Measurements from ENCODE around the gene FOXO3.
A peak's percentile ranks its signal among the peaks of the same experiment; 100 is the strongest.

The FOXO3 gene

GRCh38 chr6:108715832-108716231 lies 155.1 kb downstream of the FOXO3 start:
- no peak for DNase-seq
- Mint-ChIP-seq H3K27ac (no peak overlapping the region), H3K9me3 (no peaks in the 10 kb centered on the region), H3K36me3 (ENCODE audit: low read depth) (no peaks in the 10 kb centered on the region), H3K4me3 (no peak overlapping the region), H3K27me3 (ENCODE audit: low read depth, poor library complexity) (peaks cover 13% of the 10 kb centered on the region), H3K4me1 (peaks cover 40% of the 10 kb centered on the region)
- no peak for TF ChIP-seq CTCF (IDR thresholded peaks at IDR 0.05)

GRCh38 chr6:108716801-108717791 lies 156.4 kb downstream of the FOXO3 start:
- no peaks in the 10 kb centered on the region for H3K9me3 Mint-ChIP-seq
- H3K27ac Mint-ChIP-seq = peak overlapping the region; percentile 97
- H3K27me3 Mint-ChIP-seq (ENCODE audit: low read depth, poor library complexity) = peaks cover 13% of the 10 kb centered on the region

GRCh38 chr6:108719477-108719876 lies 158.8 kb downstream of the FOXO3 start:
- no peak for DNase-seq
- Mint-ChIP-seq H3K9me3 (peaks cover 14% of the 10 kb centered on the region), H3K27me3 (ENCODE audit: low read depth, poor library complexity) (peaks cover 3% of the 10 kb centered on the region), H3K27ac (no peak overlapping the region), H3K4me3 (no peak overlapping the region), H3K4me1 (peaks cover 40% of the 10 kb centered on the region), H3K36me3 (ENCODE audit: low read depth) (peaks cover 8% of the 10 kb centered on the region)
- no peak for TF ChIP-seq CTCF (IDR thresholded peaks at IDR 0.05)

More at GRCh38 chr6:108716801-108717791, 156.4 kb downstream of the FOXO3 start:
- DNase-seq = no peak
- peaks cover 48% of the 10 kb centered on the region for H3K4me1 Mint-ChIP-seq
- H3K36me3 Mint-ChIP-seq (ENCODE audit: low read depth) = no peaks in the 10 kb centered on the region
- no peak for TF ChIP-seq CTCF (IDR thresholded peaks at IDR 0.05)
- peak overlapping the region; percentile 65 for H3K4me3 Mint-ChIP-seq

- Mint-ChIP-seq H3K27ac (peak overlapping the region; percentile 19), H3K27me3 (ENCODE audit: low read depth, poor library complexity) (peaks cover under 1% of the 10 kb centered on the region), H3K9me3 (peaks cover 17% of the 10 kb centered on the region), H3K4me1 (peaks cover 33% of the 10 kb centered on the region), H3K4me3 (no peak overlapping the region), H3K36me3 (ENCODE audit: low read depth) (peaks cover 8% of the 10 kb centered on the region)
- DNase-seq = no peak
- no peak for TF ChIP-seq CTCF (IDR thresholded peaks at IDR 0.05)
Measured at GRCh38 chr6:108720827-108721226, 160.1 kb downstream of the FOXO3 start.

- Mint-ChIP-seq H3K27ac (peak overlapping the region; percentile 19), H3K9me3 (peaks cover 17% of the 10 kb centered on the region), H3K27me3 (ENCODE audit: low read depth, poor library complexity) (no peaks in the 10 kb centered on the region), H3K4me3 (no peak overlapping the region), H3K4me1 (peaks cover 28% of the 10 kb centered on the region), H3K36me3 (ENCODE audit: low read depth) (peaks cover 8% of the 10 kb centered on the region)
- no peak for TF ChIP-seq CTCF (IDR thresholded peaks at IDR 0.05)
- no peak for DNase-seq
Measured at GRCh38 chr6:108721286-108721685, 160.6 kb downstream of the FOXO3 start.

All from nephron progenitor cell (in vitro differentiated cells).